A549 (cell line): ENCODE measurements around the gene ABI3BP. TPM values are rescaled to one million over a fixed set of nuclear protein-coding genes. Genes with fewer than 3 reads are reported as not detected.
A peak's percentile ranks its signal among the peaks of the same experiment; 100 is the strongest.

ENCODE experiments used
- ATAC-seq, 2 experiments: fragments of 200-7000 bp in 1 of 2; fragments of >200 bp in 1 of 2; cut with Nextera tagmentation in 1 of 2; cut with Tn5 transposase in 1 of 2; 3 replicates each; pipeline versions ENCODE4 v1.8.0 to v1.9.1; 2018 to 2020; ENCODE audit warnings: mild to moderate bottlenecking in 1 of 2, moderate library complexity in 1 of 2
- CTCF ChIA-PET: fragments of 300-600 bp; sonication (Branson Sonifier 250); formaldehyde crosslinking; extraction: SDS; loops from one replicate; lab custom pipeline; 2021; ENCODE audit warnings: antibody characterized with exemption, inconsistent platforms; lab: Yijun Ruan, JAX
- POLR2A ChIA-PET: fragments of 350-600 bp; formaldehyde crosslinking; extraction: SDS; loops from one replicate; lab custom pipeline; 2021; ENCODE audit warnings: antibody characterized with exemption, inconsistent platforms; lab: Yijun Ruan, JAX
- DNase-seq, 2 experiments: peaks; one replicate each; pipeline versions ENCODE4 v3.0.0 to v3.0.0-alpha.2; 2011 to 2016; ENCODE audit warnings: low read depth in 1 of 2, low spot score in 1 of 2
- FAIRE-seq: peaks from 2 replicates; lab custom pipeline; 2011; peaks lifted over from hg19 to GRCh38; lab: Jason Lieb, UNC
- H3K27ac ChIP-seq, 2 experiments: fragments of >200 bp; sonication (Bioruptor Twin); formaldehyde crosslinking; 3 replicates each; pipeline ENCODE4 v1.5.1; 2016 to 2017
- H3K4me1 ChIP-seq: fragments of >200 bp; sonication (Bioruptor Twin); formaldehyde crosslinking; 3 replicates; pipeline ENCODE4 v1.6.1; 2016
- H3K4me2 ChIP-seq: fragments of >200 bp; sonication (Bioruptor Twin); formaldehyde crosslinking; 3 replicates; pipeline ENCODE4 v1.6.1; 2016
- H3K4me3 ChIP-seq: fragments of >200 bp; sonication (Bioruptor Twin); formaldehyde crosslinking; 3 replicates; pipeline ENCODE4 v1.5.1; 2016
- H3K9me3 ChIP-seq: fragments of >200 bp; sonication (Bioruptor Twin); formaldehyde crosslinking; 3 replicates; pipeline ENCODE4 v1.6.1; 2016
- BCL3 ChIP-seq: fragments of >200 bp; sonication (Bioruptor Twin); formaldehyde crosslinking; IDR thresholded peaks from 3 replicates; pipeline ENCODE4 v1.6.1; 2016
- BHLHE40 ChIP-seq: IDR thresholded peaks from 2 replicates; pipeline ENCODE4 v1.6.1; 2012; ENCODE audit warnings: low read depth, low read length, inconsistent platforms
- CHD4 ChIP-seq: fragments of 200-600 bp; sonication (generic); IDR thresholded peaks from 2 replicates; pipeline ENCODE4 v1.6.1; 2016; ENCODE audit warnings: antibody characterized with exemption, mild to moderate bottlenecking, borderline replicate concordance
- CTCF ChIP-seq: fragments of >200 bp; sonication (Bioruptor Twin); formaldehyde crosslinking; IDR thresholded peaks from 3 replicates; pipeline ENCODE4 v1.5.1; 2016
- EP300 ChIP-seq, 2 experiments: fragments of >200 bp; sonication (Bioruptor Twin); formaldehyde crosslinking; IDR thresholded peaks; 2 replicates in 1 of 2; 3 replicates in 1 of 2; pipeline ENCODE4 v1.6.1; 2016 to 2017
- ESRRA ChIP-seq: fragments of 150-350 bp; IDR thresholded peaks from 2 replicates; pipeline ENCODE4 v1.6.1; 2014; ENCODE audit warnings: mild to moderate bottlenecking, low read length, borderline replicate concordance
- FOSB ChIP-seq: fragments of 250-450 bp; sonication (Bioruptor Pico); IDR thresholded peaks from 2 replicates; pipeline ENCODE4 v1.5.0; 2020; ENCODE audit warnings: mild to moderate bottlenecking, moderate library complexity
- FOSL2 ChIP-seq, 2 experiments: fragments of 450-650 bp in 1 of 2; fragments of >200 bp in 1 of 2; sonication (Bioruptor Twin) in 1 of 2; formaldehyde crosslinking; IDR thresholded peaks; 2 replicates each; pipeline versions ENCODE4 v1.5.0 to v1.6.1; 2016 to 2020; ENCODE audit warnings: mild to moderate bottlenecking in 1 of 2, moderate library complexity in 1 of 2
- HES2 ChIP-seq: fragments of >200 bp; sonication (Bioruptor Twin); formaldehyde crosslinking; IDR thresholded peaks from 2 replicates; pipeline ENCODE4 v1.6.1; 2016
- HOXB5 ChIP-seq: fragments of 250-450 bp; sonication (Bioruptor Pico); IDR thresholded peaks from 2 replicates; pipeline ENCODE4 v1.5.0; 2020; ENCODE audit warnings: mild to moderate bottlenecking, moderate library complexity
- JUNB ChIP-seq: fragments of >200 bp; sonication (Bioruptor Twin); formaldehyde crosslinking; IDR thresholded peaks from 2 replicates; pipeline ENCODE4 v1.6.1; 2016
- KDM1A ChIP-seq: fragments of 200-600 bp; sonication (generic); IDR thresholded peaks from 2 replicates; pipeline ENCODE4 v1.6.1; 2016; ENCODE audit warnings: low read depth, mild to moderate bottlenecking
- KDM5A ChIP-seq: fragments of 200-600 bp; sonication (generic); IDR thresholded peaks from 2 replicates; pipeline ENCODE4 v1.6.1; 2016; ENCODE audit warnings: antibody characterized with exemption, mild to moderate bottlenecking
- NR3C1 ChIP-seq: fragments of >200 bp; sonication (Bioruptor Twin); formaldehyde crosslinking; IDR thresholded peaks from 3 replicates; pipeline ENCODE4 v1.6.1; 2017
- PBX3 ChIP-seq: IDR thresholded peaks from 2 replicates; pipeline ENCODE4 v1.6.1; 2012
- POLR2AphosphoS2 ChIP-seq: conservative IDR thresholded peaks from 2 replicates; pipeline ENCODE4 v1.6.1; 2012; ENCODE audit warnings: low read length, improper control_type of control experiment, inconsistent platforms
- RAD21 ChIP-seq, 2 experiments: fragments of >200 bp in 1 of 2; sonication (Bioruptor Twin) in 1 of 2; formaldehyde crosslinking in 1 of 2; IDR thresholded peaks in 1 of 2; conservative IDR thresholded peaks in 1 of 2; 2 replicates in 1 of 2; 3 replicates in 1 of 2; pipeline ENCODE4 v1.6.1; 2012 to 2018; ENCODE audit warnings: inconsistent platforms in 1 of 2
- RARB ChIP-seq: fragments of 250-450 bp; sonication (Bioruptor Pico); IDR thresholded peaks from 2 replicates; pipeline ENCODE4 v1.8.0; 2021; ENCODE audit warnings: mild to moderate bottlenecking, moderate library complexity
- SMC3 ChIP-seq: fragments of >200 bp; sonication (Bioruptor Twin); formaldehyde crosslinking; IDR thresholded peaks from 3 replicates; pipeline ENCODE4 v1.6.1; 2018; ENCODE audit warnings: inconsistent platforms
- TFCP2L1 ChIP-seq: fragments of 250-450 bp; sonication (Bioruptor Pico); IDR thresholded peaks from 2 replicates; pipeline ENCODE4 v1.5.0; 2021; ENCODE audit warnings: mild to moderate bottlenecking
- ZC3H11A ChIP-seq: fragments of 450-650 bp; IDR thresholded peaks from 2 replicates; pipeline ENCODE4 v1.6.1; 2014; ENCODE audit warnings: antibody characterized with exemption, mild to moderate bottlenecking
- ZSCAN20 ChIP-seq: fragments of 250-450 bp; sonication (Bioruptor Pico); IDR thresholded peaks from 2 replicates; pipeline ENCODE4 v1.8.0; 2022; ENCODE audit warnings: mild to moderate bottlenecking, moderate library complexity
- WGBS: methylation state at CpG from one replicate; pipeline ENCODE4 v1.1.6; 2017; ENCODE audit errors: missing lambda C conversion rate; 5-methylcytosine and 5-hydroxymethylcytosine counted together
- polyA plus RNA-seq, 4 experiments: library from polyadenylated mRNA; depleted of rRNA in 3 of 4; stranded (reverse); fragments of >200 nt; fragmentation: RNase III in 1 of 4; extraction: RNeasy Plus Mini Kit Qiagen cat#74134 plus additional on column Dnase treatment in 1 of 4; gene quantifications; 2 replicates in 3 of 4; 3 replicates in 1 of 4; pipeline ENCODE4 v1.2.3, GENCODE V29; 2011 to 2017
- TF ChIP-seq, protein P1 (sequence below): IDR thresholded peaks from 2 replicates; pipeline ENCODE4 v1.6.1; 2012

Gene ABI3BP
- polyA plus RNA-seq, 2 of the 4 experiments (the other 2 are of a cell fraction): 1.3 to 1.8 TPM

GRCh38 chr3:100798012-100798411 is 195.2 kb downstream of the ABI3BP start:
- TF ChIP-seq HOXB5 (no peak), ZC3H11A (no peak), KDM5A (no peak), ZSCAN20 (CRISPR knock-in tag) (no peak), KDM1A (no peak), POLR2AphosphoS2 (no peak)
- FAIRE-seq (no peak), DNase-seq (no peak), ATAC-seq (no peak)
- Histone ChIP-seq H3K4me3 (no peak overlapping the region), H3K4me1 (no peaks in the 10 kb centered on the region), H3K4me2 (no peak overlapping the region), H3K27ac (no peak overlapping the region), H3K9me3 (0 out of 3 replicates have a peak, but pooled peaks cover 3% of the 10 kb centered on the region)
- 80% methylated on average over 1 of the region's 1 CpG for WGBS
- POLR2A ChIA-PET: no interaction called here
- CTCF ChIA-PET: interaction anchor here (1.2 to 2.5 kb wide), 2 partner anchors 20 to 335 kb away, joined by 3 to 5 read pairs; no protein-coding TSS in a partner anchor

- ATAC-seq: 0 out of 6 replicates have a peak, but pooled peaks of 1 of the 2 experiments have one; percentile 25
Measured at GRCh38 chr3:100796556-100796955, 196.7 kb downstream of the ABI3BP start.

GRCh38 chr3:100789579-100789978 is 203.6 kb downstream of the ABI3BP start:
- Histone ChIP-seq H3K4me2 (no peak overlapping the region), H3K4me3 (no peak overlapping the region), H3K9me3 (peaks cover 18% of the 10 kb centered on the region; the same call in 2 of the 3 replicates), H3K27ac (no peak overlapping the region), H3K4me1 (no peaks in the 10 kb centered on the region)
- DNase-seq: no peak
- 75% methylated on average over 2 of the region's 2 CpGs for WGBS
- POLR2A ChIA-PET: no interaction called here
- ATAC-seq: no peak
- CTCF ChIA-PET: no interaction called here
- TF ChIP-seq FOSL2 (IDR thresholded peaks at IDR 0.05) (no peak), FOSL2 (CRISPR knock-in tag; IDR thresholded peaks at IDR 0.05) (peak; percentile 19; the same call in 1 of the 2 replicates), CHD4 (no peak)
- no peak for FAIRE-seq

More at GRCh38 chr3:100796556-100796955, 196.7 kb downstream of the ABI3BP start:
- POLR2A ChIA-PET: no interaction called here
- Histone ChIP-seq H3K9me3 (no peaks in the 10 kb centered on the region), H3K4me1 (no peaks in the 10 kb centered on the region), H3K27ac (no peak overlapping the region), H3K4me3 (no peak overlapping the region), H3K4me2 (peak overlapping the region; percentile 24; the same call in 2 of the 3 replicates)
- 20% methylated on average over 2 of the region's 2 CpGs for WGBS
- FAIRE-seq: peak; percentile 80
- peak in 1 of 2 experiments; percentile 14 for DNase-seq
- TF ChIP-seq TFCP2L1 (CRISPR knock-in tag) (no peak), RAD21 (conservative IDR thresholded peaks at IDR 0.05 in 1 of 2, IDR thresholded peaks at IDR 0.05 in 1 of 2) (peak; percentile 32 to 56; a peak in 4 of 5 replicates), CTCF (peak; percentile 45), SMC3 (peak; percentile 38; the same call in 2 of the 3 replicates)
- CTCF ChIA-PET: interaction anchor here (1.0 to 2.5 kb wide), 5 partner anchors 10 to 333 kb away, joined by 3 to 5 read pairs (median 4); no protein-coding TSS in a partner anchor

- WGBS: 32% methylated on average over 3 of the region's 3 CpGs
- Histone ChIP-seq H3K4me1 (no peaks in the 10 kb centered on the region), H3K4me3 (no peak overlapping the region), H3K9me3 (peaks cover 19% of the 10 kb centered on the region; the same call in 2 of the 3 replicates), H3K4me2 (no peak overlapping the region), H3K27ac (no peak overlapping the region)
- no peak for ATAC-seq
- CTCF ChIA-PET: no interaction called here
- POLR2A ChIA-PET: no interaction called here
- DNase-seq: no peak
- no peak for FAIRE-seq
- no peak for TF ChIP-seq NR3C1
- TF ChIP-seq RARB (CRISPR knock-in tag): no peak
- no peak for TF ChIP-seq POLR2AphosphoS2
- TF ChIP-seq BHLHE40: no peak
- TF ChIP-seq BCL3: no peak
- TF ChIP-seq EP300 (IDR thresholded peaks at IDR 0.05): no peak
- TF ChIP-seq, protein P1, sequence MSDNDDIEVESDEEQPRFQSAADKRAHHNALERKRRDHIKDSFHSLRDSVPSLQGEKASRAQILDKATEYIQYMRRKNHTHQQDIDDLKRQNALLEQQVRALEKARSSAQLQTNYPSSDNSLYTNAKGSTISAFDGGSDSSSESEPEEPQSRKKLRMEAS: no peak
- TF ChIP-seq ESRRA: no peak
- no peak for TF ChIP-seq FOSB (CRISPR knock-in tag)
- TF ChIP-seq RAD21 (conservative IDR thresholded peaks at IDR 0.05 in 1 of 2, IDR thresholded peaks at IDR 0.05 in 1 of 2): no peak
- TF ChIP-seq CTCF: no peak
- TF ChIP-seq KDM1A: no peak
- no peak for TF ChIP-seq PBX3
- no peak for TF ChIP-seq TFCP2L1 (CRISPR knock-in tag)
- no peak for TF ChIP-seq HES2
- no peak for TF ChIP-seq JUNB
Measured at GRCh38 chr3:100783619-100784018, 209.6 kb downstream of the ABI3BP start.
